ENCODE data around the gene FRMD4B.

The FRMD4B gene

DNA sequence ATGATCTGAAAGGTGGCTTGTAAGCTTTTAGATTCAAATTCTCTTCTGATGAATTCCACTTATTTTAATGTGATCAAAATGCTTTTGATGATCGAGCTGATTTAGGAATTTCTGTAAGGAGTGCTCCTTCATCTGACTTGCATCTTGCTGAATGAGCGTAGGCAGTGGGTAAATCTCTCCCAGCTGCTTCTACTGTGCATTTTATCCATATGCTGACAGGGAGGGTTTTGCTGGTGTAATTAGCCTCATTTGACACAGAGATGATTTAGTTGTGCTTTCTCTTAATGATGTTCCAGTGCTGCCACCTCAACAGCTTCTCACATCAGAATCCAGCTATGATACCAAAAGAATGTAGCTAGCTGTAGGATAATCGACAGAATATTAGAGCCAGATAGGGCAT is 259.7 kb downstream of the FRMD4B start:
- H3K27me3 ChIP-seq (ENCODE audit: insufficient read depth, low read length, poor library complexity, severe bottlenecking) = no peaks in the 10 kb centered on the region
- H3F3A ChIP-seq (ENCODE audit: low read depth) = no peaks in the 10 kb centered on the region
- TF ChIP-seq, protein P1, sequence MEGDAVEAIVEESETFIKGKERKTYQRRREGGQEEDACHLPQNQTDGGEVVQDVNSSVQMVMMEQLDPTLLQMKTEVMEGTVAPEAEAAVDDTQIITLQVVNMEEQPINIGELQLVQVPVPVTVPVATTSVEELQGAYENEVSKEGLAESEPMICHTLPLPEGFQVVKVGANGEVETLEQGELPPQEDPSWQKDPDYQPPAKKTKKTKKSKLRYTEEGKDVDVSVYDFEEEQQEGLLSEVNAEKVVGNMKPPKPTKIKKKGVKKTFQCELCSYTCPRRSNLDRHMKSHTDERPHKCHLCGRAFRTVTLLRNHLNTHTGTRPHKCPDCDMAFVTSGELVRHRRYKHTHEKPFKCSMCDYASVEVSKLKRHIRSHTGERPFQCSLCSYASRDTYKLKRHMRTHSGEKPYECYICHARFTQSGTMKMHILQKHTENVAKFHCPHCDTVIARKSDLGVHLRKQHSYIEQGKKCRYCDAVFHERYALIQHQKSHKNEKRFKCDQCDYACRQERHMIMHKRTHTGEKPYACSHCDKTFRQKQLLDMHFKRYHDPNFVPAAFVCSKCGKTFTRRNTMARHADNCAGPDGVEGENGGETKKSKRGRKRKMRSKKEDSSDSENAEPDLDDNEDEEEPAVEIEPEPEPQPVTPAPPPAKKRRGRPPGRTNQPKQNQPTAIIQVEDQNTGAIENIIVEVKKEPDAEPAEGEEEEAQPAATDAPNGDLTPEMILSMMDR (conservative IDR thresholded peaks at IDR 0.05; ENCODE audit: low read length) = no peak
- no peak for TF ChIP-seq EZH2phosphoT487 (IDR thresholded peaks at IDR 0.05; ENCODE audit: borderline replicate concordance)
- no peak overlapping the region for H3K4me2 ChIP-seq (ENCODE audit: low read depth, low read length, poor library complexity, severe bottlenecking)
- no peak overlapping the region for H3K4me3 ChIP-seq (ENCODE audit: low read length, poor library complexity, severe bottlenecking)
- H3K9ac ChIP-seq (ENCODE audit: low read depth, low read length, poor library complexity, severe bottlenecking) = no peak overlapping the region
- H2AFZ ChIP-seq (ENCODE audit: low read length) = no peak overlapping the region
- H4K20me1 ChIP-seq (ENCODE audit: insufficient read depth, low read length, poor library complexity, severe bottlenecking) = no peaks in the 10 kb centered on the region
- no peaks in the 10 kb centered on the region for H3K4me1 ChIP-seq (ENCODE audit: insufficient read depth, low read length, poor library complexity, severe bottlenecking)
- no peaks in the 10 kb centered on the region for H3K79me2 ChIP-seq (ENCODE audit: insufficient read depth, low read length)
- H3K9me3 ChIP-seq (ENCODE audit: insufficient read depth, low read depth, low read length) = no peaks in the 10 kb centered on the region
- no peaks in the 10 kb centered on the region for H3K36me3 ChIP-seq (ENCODE audit: insufficient read depth, low read length)
- H3K9me2 ChIP-seq (replicated peaks; ENCODE audit: low read depth, low read length) = no peaks in the 10 kb centered on the region

- Histone ChIP-seq H3K36me3 (ENCODE audit: insufficient read depth, low read length) (no peaks in the 10 kb centered on the region), H3K9me3 (ENCODE audit: insufficient read depth, low read depth, low read length) (no peaks in the 10 kb centered on the region), H3K4me1 (ENCODE audit: insufficient read depth, low read length, poor library complexity, severe bottlenecking) (no peaks in the 10 kb centered on the region), H3K4me2 (ENCODE audit: low read depth, low read length, poor library complexity, severe bottlenecking) (no peak within 1 kb of the TSS), H3K79me2 (ENCODE audit: insufficient read depth, low read length) (no peaks in the 10 kb centered on the region), H3K27me3 (ENCODE audit: insufficient read depth, low read length, poor library complexity, severe bottlenecking) (no peaks in the 10 kb centered on the region), H3K9ac (ENCODE audit: low read depth, low read length, poor library complexity, severe bottlenecking) (no peak within 1 kb of the TSS), H3K4me3 (ENCODE audit: low read length, poor library complexity, severe bottlenecking) (no peak within 1 kb of the TSS), H3F3A (ENCODE audit: low read depth) (no peaks in the 10 kb centered on the region), H4K20me1 (ENCODE audit: insufficient read depth, low read length, poor library complexity, severe bottlenecking) (no peaks in the 10 kb centered on the region), H2AFZ (ENCODE audit: low read length) (peak within 1 kb of the TSS; percentile 91), H3K9me2 (replicated peaks; ENCODE audit: low read depth, low read length) (no peaks in the 10 kb centered on the region)
- TF ChIP-seq, protein P1 (conservative IDR thresholded peaks at IDR 0.05; ENCODE audit: low read length) = no peak
- TF ChIP-seq EZH2phosphoT487 (IDR thresholded peaks at IDR 0.05; ENCODE audit: borderline replicate concordance) = no peak
Measured at GRCh38 chr3:69122403-69122802, 263.5 kb downstream of the FRMD4B start, which contains the start of gene LMOD3. TSS of gene LMOD3 (minus strand) at chr3:69122595. CDS start at chr3:69122386, 209 bp downstream.

DNA sequence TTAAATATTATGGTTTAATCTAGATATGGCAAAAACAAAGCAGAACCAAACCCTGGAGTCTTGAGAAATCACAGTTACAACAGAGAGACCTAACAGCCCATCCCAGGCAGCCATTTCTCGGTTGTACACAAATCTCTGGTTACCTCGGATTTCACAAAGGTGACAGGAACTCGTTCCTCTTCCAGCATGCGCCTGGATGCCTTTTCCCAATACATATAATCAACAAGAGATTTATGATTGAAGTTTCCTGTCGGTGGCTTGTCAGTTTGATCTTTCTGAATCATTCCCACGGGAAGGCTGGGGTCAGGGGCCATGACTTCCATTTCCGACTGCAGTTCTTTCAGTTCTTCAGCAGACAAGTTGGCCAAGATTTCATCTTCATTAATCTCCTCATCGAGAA is 263.9 kb downstream of the FRMD4B start:
- Histone ChIP-seq H3K36me3 (ENCODE audit: insufficient read depth, low read length) (no peaks in the 10 kb centered on the region), H3K9me2 (replicated peaks; ENCODE audit: low read depth, low read length) (no peaks in the 10 kb centered on the region), H3K9ac (ENCODE audit: low read depth, low read length, poor library complexity, severe bottlenecking) (no peak overlapping the region), H3K4me3 (ENCODE audit: low read length, poor library complexity, severe bottlenecking) (no peak overlapping the region), H3K79me2 (ENCODE audit: insufficient read depth, low read length) (no peaks in the 10 kb centered on the region), H3F3A (ENCODE audit: low read depth) (no peaks in the 10 kb centered on the region), H3K4me1 (ENCODE audit: insufficient read depth, low read length, poor library complexity, severe bottlenecking) (no peaks in the 10 kb centered on the region), H2AFZ (ENCODE audit: low read length) (peak overlapping the region; percentile 91; the same call in 1 of the 2 replicates), H3K9me3 (ENCODE audit: insufficient read depth, low read depth, low read length) (no peaks in the 10 kb centered on the region), H3K27me3 (ENCODE audit: insufficient read depth, low read length, poor library complexity, severe bottlenecking) (no peaks in the 10 kb centered on the region), H4K20me1 (ENCODE audit: insufficient read depth, low read length, poor library complexity, severe bottlenecking) (no peaks in the 10 kb centered on the region), H3K4me2 (ENCODE audit: low read depth, low read length, poor library complexity, severe bottlenecking) (no peak overlapping the region)
- TF ChIP-seq EZH2phosphoT487 (IDR thresholded peaks at IDR 0.05; ENCODE audit: borderline replicate concordance) = no peak
- TF ChIP-seq, protein P1 (conservative IDR thresholded peaks at IDR 0.05; ENCODE audit: low read length) = no peak

All from Loucy (cell line).